ENCODE results near the gene TNS4.

GRCh38 chr17:40431231-40431602 lies 70.2 kb downstream of the TNS4 start:
- no peak for TF ChIP-seq CTCF (IDR thresholded peaks at IDR 0.05; ENCODE audit: insufficient read depth, low read length)
- TF ChIP-seq GABPA (IDR thresholded peaks at IDR 0.05; ENCODE audit: low read depth): no peak

All from HL-60 (cell line).